ENCODE measurements around the gene MVB12A. TPM values are rescaled to one million over a fixed set of nuclear protein-coding genes. Genes with fewer than 3 reads are reported as not detected.

The MVB12A gene
- total and polyA plus RNA-seq, 2 of the 8 experiments (the other 6 are each of a cell fraction or from before 2014, with no cell fraction given): 37.9 to 76.6 TPM

GRCh38 chr19:17456127-17456526, 36.3 kb downstream of the MVB12A start:
- Histone ChIP-seq H2BK15ac (ENCODE audit: low read length) (0 out of 2 replicates have a peak overlapping the region, but pooled peaks have one; percentile 81), H3K4ac (replicated peaks; ENCODE audit: insufficient read length, low read depth, low read length) (no peak overlapping the region), H4K5ac (ENCODE audit: insufficient read length, low read depth, low read length) (no peak overlapping the region), H2AFZ (ENCODE audit: low read length) (peak overlapping the region; percentile 96; the same call in 1 of the 2 replicates), H3K79me2 (ENCODE audit: control insufficient read depth in 1 of 2, insufficient read depth in 2 of 2, low read length in 2 of 2) (no peaks in the 10 kb centered on the region), H3K4me1 (replicated peaks in 1 of 4; ENCODE audit: control insufficient read depth in 3 of 4, insufficient read depth in 4 of 4, low read length in 3 of 4) (peaks cover 0 to 9% (median 4%) of the 10 kb centered on the region in 4 experiments; a peak in 5 of 7 replicates), H3K27ac (ENCODE audit: low read depth, low read length) (no peak overlapping the region), H3K36me3 (ENCODE audit: control insufficient read depth in 2 of 4, insufficient read depth in 4 of 4, low read length in 3 of 4) (no peaks in the 10 kb centered on the region), H2BK20ac (ENCODE audit: low read length) (no peak overlapping the region), H3K9ac (replicated peaks in 1 of 4; ENCODE audit: extremely low read depth in 1 of 4, low read depth in 3 of 4, low read length in 3 of 4) (no peak overlapping the region), H2AK5ac (ENCODE audit: low read depth, low read length) (no peak overlapping the region), H3K79me1 (ENCODE audit: low read depth, low read length) (no peaks in the 10 kb centered on the region), H3K14ac (ENCODE audit: insufficient read length) (no peak overlapping the region), H3K27me3 (replicated peaks in 1 of 4; ENCODE audit: control insufficient read depth in 3 of 4, extremely low read depth in 1 of 4, insufficient read depth in 3 of 4, low read length in 3 of 4) (peaks cover 6 to 27% (median 22%) of the 10 kb centered on the region in 4 experiments), H3K4me2 (ENCODE audit: insufficient read depth in 1 of 2, low read depth in 2 of 2, low read length in 2 of 2) (peak overlapping the region; percentile 58 to 73), H2BK12ac (ENCODE audit: low read depth, low read length) (no peak overlapping the region), H3K56ac (replicated peaks; ENCODE audit: insufficient read length, low read depth, low read length) (no peak overlapping the region), H2BK120ac (replicated peaks; ENCODE audit: low read depth, low read length) (no peak overlapping the region), H4K91ac (replicated peaks; ENCODE audit: insufficient read length, low read length) (peak overlapping the region; percentile 65), H2BK5ac (ENCODE audit: low read depth, low read length) (no peak overlapping the region), H4K20me1 (replicated peaks in 1 of 2; ENCODE audit: control insufficient read depth in 1 of 2, insufficient read depth in 2 of 2, low read length in 2 of 2) (peaks cover 0 to 2% of the 10 kb centered on the region in 2 experiments), H3K23me2 (ENCODE audit: low read depth, low read length) (no peaks in the 10 kb centered on the region; the same call in 1 of the 2 replicates), H3K18ac (ENCODE audit: extremely low read depth, low read length) (peak overlapping the region; percentile 32; the same call in 1 of the 2 replicates), H3K23ac (ENCODE audit: insufficient read length) (no peak overlapping the region), H4K8ac (ENCODE audit: extremely low read depth, insufficient read depth, low read length) (peak overlapping the region; percentile 68; the same call in 1 of the 2 replicates), H3K4me3 (ENCODE audit: extremely low read depth in 1 of 4, insufficient read depth in 2 of 4, low read depth in 3 of 4, low read length in 4 of 4) (peak overlapping the region in 2 of 4 experiments; percentile 9 to 38; a peak in 3 of 8 replicates), H3K9me3 (ENCODE audit: insufficient read depth in 2 of 2, low read depth in 1 of 2, low read length in 1 of 2) (no peaks in the 10 kb centered on the region)
- ChIA-PET CTCF (ENCODE audit: partially characterized antibody) (interaction anchor here (2.4 to 2.8 kb wide), 2 partner anchors 15 to 19 kb away, joined by 7 to 13 read pairs; no protein-coding TSS in a partner anchor), POLR2A (ENCODE audit: partially characterized antibody) (no interaction called here)
- DNase-seq (ENCODE audit: low read depth in 1 of 2, low spot score in 2 of 2) (no peak), FAIRE-seq (no peak)
- WGBS, 2 experiments (ENCODE audit: extremely low coverage in 1 of 2, insufficient coverage in 1 of 2, insufficient read length in 1 of 2, insufficient replicate concordance in 2 of 2, low coverage in 1 of 2, low lambda C conversion rate in 2 of 2, missing lambda C conversion rate in 1 of 2): 71% methylated on average over 11 of the region's 11 CpGs; no CpG with 5 or more reads in 1 of the 2 experiments
- TF ChIP-seq POLR2A (IDR thresholded peaks at IDR 0.05; ENCODE audit: control extremely low read depth in 1 of 2, low read depth in 2 of 2, low read length in 2 of 2): no peak
- no peak for TF ChIP-seq GABPA (IDR thresholded peaks at IDR 0.05; ENCODE audit: borderline replicate concordance, insufficient read depth, low read length)
- no peak for TF ChIP-seq ATF3 (IDR thresholded peaks at IDR 0.05; ENCODE audit: insufficient read depth, low read depth, low read length)
- TF ChIP-seq TAF7 (optimal IDR thresholded peaks at IDR 0.05; ENCODE audit: borderline replicate concordance, low read depth, low read length): no peak
- TF ChIP-seq CTBP2 (IDR thresholded peaks at IDR 0.05; ENCODE audit: borderline replicate concordance, insufficient read depth, insufficient read length, low read length): no peak
- no peak for TF ChIP-seq JUND (IDR thresholded peaks at IDR 0.05; ENCODE audit: low read length)
- no peak for TF ChIP-seq CHD2 (IDR thresholded peaks at IDR 0.05; ENCODE audit: low read length)
- no peak for TF ChIP-seq FOSL1 (IDR thresholded peaks at IDR 0.05; ENCODE audit: insufficient read depth, low read depth, low read length)
- no peak for TF ChIP-seq BCL11A (IDR thresholded peaks at IDR 0.05; ENCODE audit: low read depth in 2 of 2, low read length in 2 of 2)
- no peak for TF ChIP-seq CBX5 (IDR thresholded peaks at IDR 0.05; ENCODE audit: low read depth, low read length)
- no peak for TF ChIP-seq YY1 (IDR thresholded peaks at IDR 0.05; ENCODE audit: low read depth, low read length)
- TF ChIP-seq CHD1 (IDR thresholded peaks at IDR 0.05; ENCODE audit: low read depth, low read length): no peak
- TF ChIP-seq SP1 (IDR thresholded peaks at IDR 0.05; ENCODE audit: low read depth, low read length): no peak
- TF ChIP-seq KDM4A (IDR thresholded peaks at IDR 0.05; ENCODE audit: low read depth, low read length, severe bottlenecking): no peak
